ENCODE data around the gene LHPP.
A peak's percentile ranks its signal among the peaks of the same experiment; 100 is the strongest.
"Not testable (repeated sequence)": the region's sequence is repeated elsewhere in the genome, so short reads cannot be mapped to it uniquely, and the experiment has no call there.

Gene LHPP

GRCh38 chr10:124606822-124607221 is 145.2 kb downstream of the LHPP start:
- no peak for DNase-seq (ENCODE audit: low spot score)

- no peak for DNase-seq (ENCODE audit: low spot score)
Measured at GRCh38 chr10:124607693-124608092, 146.1 kb downstream of the LHPP start.

DNA sequence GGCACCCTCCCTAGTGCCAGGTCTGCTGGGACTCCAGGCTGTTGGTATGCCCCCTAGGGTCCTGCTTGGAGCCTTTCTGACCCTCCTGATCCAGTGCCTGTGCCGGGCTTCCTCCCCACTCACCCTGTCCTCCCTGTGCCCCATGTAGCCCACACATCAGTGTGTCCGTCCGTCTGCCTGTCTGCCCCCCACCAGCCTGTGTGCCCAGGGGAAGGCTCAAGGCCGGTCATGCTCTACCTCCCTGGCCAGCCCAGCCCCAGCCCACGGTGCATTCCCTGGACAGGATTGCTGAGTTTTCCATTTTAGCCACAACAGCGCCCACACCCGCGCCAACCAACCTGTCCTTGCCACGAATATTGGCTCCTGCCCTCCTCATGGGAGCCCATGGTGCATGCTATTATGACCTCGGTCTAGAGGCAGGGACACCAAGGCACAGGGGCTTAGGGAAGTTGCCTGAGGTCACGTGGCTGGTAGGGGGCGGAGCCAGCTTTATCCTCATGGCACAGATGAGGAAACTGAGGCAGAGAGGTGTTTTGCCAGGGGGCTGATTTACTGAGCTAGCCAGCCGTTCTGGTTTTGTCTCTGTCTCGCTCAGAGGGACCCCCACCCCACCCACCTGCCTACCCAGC is 146.6 kb downstream of the LHPP start:
- DNase-seq (ENCODE audit: low spot score), result no peak

DNA sequence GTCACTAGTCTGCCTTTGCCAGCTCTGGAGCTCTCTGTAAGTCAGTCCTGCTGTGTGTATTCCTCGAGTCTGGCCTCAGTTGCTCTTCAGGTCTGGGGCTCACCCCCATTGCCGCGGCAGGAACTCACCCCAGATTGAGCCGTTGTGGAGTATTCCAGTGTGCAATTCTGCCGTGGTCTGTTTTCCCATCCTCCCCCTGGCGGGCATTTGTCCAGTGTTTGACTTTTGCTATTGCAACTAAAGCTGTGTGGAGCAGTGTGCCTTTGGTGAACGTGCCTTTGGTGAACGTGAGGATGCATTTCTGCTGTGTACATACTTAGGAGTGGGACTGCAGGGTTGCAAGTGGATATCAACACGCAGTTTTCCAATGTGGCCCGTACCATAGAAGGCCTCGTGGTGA is 148.1 kb downstream of the LHPP start:
- DNase-seq (ENCODE audit: low spot score), result no peak

- DNase-seq (ENCODE audit: low spot score), result not testable (repeated sequence)
Measured at GRCh38 chr10:124610186-124610585, 148.6 kb downstream of the LHPP start.

DNA sequence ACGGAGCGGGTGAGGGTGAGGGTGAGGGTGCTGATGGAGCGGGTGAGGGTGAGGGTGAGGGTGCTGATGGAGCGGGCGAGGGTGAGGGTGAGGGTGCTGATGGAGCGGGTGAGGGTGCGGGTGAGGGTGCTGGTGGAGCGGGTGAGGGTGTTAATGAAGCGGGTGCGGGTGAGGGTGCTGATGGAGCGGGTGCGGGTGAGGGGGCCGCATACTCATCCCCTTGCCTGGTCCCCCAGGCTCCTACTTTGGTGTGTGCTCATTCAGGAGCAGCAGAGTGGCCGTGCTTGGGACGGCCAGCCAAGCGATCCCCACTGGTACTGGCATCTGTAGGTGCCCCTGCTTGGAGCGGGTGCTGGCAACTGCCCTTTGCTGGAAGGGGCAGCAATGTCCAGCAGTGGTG is 149.2 kb downstream of the LHPP start:
- not testable (repeated sequence) for DNase-seq (ENCODE audit: low spot score)

GRCh38 chr10:124611738-124612137 is 150.1 kb downstream of the LHPP start:
- DNase-seq (ENCODE audit: low spot score), result no peak

- peak; percentile 8 for DNase-seq (ENCODE audit: low spot score)
Measured at GRCh38 chr10:124612611-124613498, 151.2 kb downstream of the LHPP start.

- no peak for DNase-seq (ENCODE audit: low spot score)
Measured at GRCh38 chr10:124614003-124614659, 152.5 kb downstream of the LHPP start.

- DNase-seq (ENCODE audit: low spot score), result no peak
Measured at GRCh38 chr10:124615259-124615658, 153.6 kb downstream of the LHPP start.

GRCh38 chr10:124616040-124616835 is 154.6 kb downstream of the LHPP start:
- no peak for DNase-seq (ENCODE audit: low spot score)

DNA sequence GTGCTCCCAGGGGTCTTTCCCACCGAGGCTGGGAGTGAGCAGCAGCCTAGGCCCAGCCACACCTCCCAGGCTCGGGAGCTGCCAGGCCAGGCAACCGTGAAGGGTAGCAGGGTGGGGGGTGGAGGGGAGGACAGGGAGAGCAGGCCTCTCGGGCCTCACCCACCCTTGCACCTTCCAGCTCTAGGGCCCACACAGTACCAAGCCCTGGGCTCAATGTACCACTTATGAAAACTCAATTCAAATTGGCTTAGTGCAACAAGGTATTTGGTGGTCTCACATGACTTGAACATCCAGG is 155.2 kb downstream of the LHPP start:
- no peak for DNase-seq (ENCODE audit: low spot score)

DNA sequence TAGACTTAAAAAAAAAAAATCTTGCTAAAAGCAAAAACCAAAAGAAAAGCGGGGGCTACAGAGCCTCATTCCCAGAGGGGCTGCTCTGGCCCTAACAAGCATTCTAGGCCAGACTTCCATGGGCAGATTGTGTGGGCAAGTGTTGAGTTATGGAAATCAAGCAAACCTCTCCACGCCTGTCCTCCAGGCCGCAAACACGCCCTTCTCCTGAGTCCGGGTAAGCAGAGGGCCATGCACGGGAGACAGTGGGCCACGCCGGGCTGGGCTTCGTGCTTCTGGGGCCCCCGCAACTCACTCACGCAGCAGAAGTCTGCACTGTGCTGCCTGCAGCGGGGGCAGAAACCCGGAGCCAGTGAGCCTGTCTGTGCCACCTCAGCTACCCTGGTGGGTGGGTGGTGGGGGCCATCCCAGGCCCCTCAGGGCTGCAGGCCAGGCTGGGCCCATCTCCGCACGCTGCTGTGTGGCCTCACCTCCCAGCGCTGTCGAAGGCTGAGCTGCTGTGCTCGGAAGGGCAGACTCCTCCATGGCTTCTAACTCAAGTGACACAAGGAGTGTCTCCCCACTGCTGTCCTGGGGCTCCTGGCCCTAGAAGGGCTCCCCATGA is 156.9 kb downstream of the LHPP start:
- no peak for DNase-seq (ENCODE audit: low spot score)

GRCh38 chr10:124619195-124619594 is 157.6 kb downstream of the LHPP start:
- DNase-seq (ENCODE audit: low spot score), result no peak

DNA sequence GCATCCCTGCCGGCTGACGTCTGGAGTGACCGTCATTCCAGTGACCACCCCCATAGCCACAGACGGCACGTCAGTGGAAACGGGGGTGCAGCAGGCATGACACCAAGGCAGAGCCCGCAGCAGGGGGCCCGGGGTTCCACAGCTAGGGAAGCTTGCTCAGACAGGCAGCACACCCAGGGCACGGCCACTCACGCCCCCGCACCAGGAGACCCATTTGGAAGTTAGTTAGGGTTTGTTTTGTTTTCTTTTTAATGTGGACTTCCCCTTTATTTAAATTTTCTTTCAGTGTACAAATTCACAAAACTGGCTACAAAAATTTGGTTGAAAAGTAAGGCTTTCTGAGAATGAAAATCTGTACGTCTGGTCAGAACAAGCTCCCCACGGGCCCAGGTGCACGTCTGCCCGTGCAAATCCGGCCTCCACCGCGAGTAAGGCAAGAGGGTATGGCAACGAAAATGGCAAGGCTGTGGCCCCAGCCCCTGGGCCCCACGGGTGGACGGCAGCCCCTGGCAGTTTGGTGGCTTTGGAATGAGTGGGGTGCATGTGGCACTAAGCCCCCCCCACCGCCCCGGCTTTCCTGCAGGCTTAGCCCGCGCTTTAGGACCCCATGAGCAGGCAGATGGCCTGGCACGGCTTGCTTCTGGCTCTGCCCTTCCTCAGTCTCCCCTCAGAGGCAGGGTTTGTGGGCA is 158.3 kb downstream of the LHPP start:
- no peak for DNase-seq (ENCODE audit: low spot score)

DNA sequence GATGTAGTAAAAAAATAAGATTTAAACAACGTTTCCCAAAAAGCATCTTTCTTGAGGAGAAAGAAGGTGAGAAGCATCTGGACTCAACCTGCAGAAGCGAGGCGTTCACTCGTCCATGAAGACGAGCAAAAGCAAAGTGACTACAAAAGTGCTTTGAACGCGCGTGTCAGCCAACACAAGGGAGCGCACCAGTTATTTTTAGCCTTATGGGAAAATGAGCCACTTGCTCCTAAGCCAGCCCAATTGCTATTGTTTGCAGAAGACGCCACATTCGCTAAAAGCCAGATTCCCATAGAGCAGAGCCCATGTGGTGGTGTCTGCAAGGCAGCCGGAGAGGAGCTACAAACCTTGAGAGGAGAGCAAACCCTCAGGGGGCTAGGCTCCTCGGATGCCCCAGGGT is 160.0 kb downstream of the LHPP start:
- no peak for DNase-seq (ENCODE audit: low spot score)

- no peak for DNase-seq (ENCODE audit: low spot score)
Measured at GRCh38 chr10:124622158-124622557, 160.5 kb downstream of the LHPP start.

DNA sequence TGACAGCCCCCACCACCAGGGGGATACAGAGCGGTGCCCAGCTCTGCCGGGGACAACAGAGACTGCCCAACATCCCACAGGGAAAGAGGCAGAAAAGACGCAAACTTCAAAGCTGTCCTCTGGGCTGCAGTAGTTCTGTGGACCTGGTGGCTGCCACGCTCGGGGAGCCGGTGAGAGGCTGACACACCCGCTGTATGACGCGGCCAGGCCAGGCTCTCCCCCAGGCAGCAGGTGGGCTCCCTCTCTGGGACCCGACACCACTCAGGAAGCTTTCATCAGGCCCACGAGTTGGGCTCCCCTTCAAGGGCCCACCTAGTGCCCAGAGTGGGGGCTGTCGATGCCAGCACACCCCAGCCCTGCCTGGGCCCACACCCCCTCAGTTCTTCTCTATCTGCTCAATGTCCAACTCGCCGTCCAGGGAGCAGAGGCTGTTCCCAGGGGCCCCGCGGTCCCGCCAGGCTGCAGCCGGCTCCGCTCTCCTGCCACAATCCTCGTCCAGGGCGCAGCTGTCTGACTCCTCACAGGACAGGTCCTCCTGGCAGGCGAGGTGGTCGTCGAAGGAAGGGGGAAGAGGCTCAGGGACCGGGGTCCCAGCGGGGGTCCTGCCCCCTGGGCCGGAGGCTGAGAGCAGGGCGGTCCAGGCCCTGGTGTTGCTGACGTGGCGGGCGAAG is 161.4 kb downstream of the LHPP start:
- no peak for DNase-seq (ENCODE audit: low spot score)

DNA sequence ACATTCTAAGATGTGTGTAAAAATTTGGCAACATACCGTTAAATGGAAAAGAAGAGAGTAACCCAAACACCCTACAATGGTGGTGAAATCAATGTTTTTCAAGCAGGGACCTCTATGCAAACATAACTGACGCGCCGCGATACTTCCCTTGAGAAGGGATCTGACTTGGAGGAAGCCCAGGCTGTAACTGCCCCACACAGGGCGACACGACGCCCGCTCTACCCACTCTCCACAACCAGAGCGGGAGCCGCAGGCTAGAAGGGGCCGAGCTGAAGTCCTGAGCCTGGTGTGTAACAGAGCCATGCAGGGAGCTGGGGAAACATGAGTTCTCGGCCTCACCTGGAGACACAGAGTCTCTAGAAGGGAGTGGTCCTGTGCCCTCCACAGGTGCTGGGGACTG is 162.4 kb downstream of the LHPP start:
- no peak for DNase-seq (ENCODE audit: low spot score)

DNA sequence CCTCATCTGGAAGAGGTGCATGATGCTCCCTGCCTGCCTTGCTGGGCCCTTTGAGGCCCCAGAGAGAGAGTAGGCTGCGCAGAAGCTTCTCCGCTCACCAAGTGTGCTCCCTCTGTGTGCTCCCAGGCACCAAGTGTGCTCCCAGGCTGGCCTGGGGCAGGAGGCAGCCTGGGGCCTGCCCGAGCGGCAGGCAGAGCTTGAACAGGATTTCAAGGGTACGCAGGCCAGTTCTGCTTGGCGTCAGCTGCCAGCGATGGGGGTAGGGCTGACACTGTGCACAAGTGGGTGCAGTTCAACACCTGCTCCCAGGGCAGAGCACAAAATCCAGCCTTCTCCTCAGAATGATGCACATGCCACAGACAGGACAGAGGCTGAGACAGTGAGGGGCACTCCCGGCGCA is 162.8 kb downstream of the LHPP start:
- no peak for DNase-seq (ENCODE audit: low spot score)

- no peak for DNase-seq (ENCODE audit: low spot score)
Measured at GRCh38 chr10:124624895-124625294, 163.3 kb downstream of the LHPP start.
